GM11168 (cell line): Measurements from ENCODE around the gene TRPV2.
"Not testable (repeated sequence)": the region's sequence is repeated elsewhere in the genome, so short reads cannot be mapped to it uniquely, and the experiment has no call there.

Experiments
- in situ Hi-C: fragments of 300-500 bp; cut with MboI; formaldehyde crosslinking; loops from one replicate; pipeline ENCODE4 v1.12.0; 2022; ENCODE audit warnings: low sequenced_read_pairs; ENCODE audit not compliant: unreplicated experiment

TRPV2 gene

DNA sequence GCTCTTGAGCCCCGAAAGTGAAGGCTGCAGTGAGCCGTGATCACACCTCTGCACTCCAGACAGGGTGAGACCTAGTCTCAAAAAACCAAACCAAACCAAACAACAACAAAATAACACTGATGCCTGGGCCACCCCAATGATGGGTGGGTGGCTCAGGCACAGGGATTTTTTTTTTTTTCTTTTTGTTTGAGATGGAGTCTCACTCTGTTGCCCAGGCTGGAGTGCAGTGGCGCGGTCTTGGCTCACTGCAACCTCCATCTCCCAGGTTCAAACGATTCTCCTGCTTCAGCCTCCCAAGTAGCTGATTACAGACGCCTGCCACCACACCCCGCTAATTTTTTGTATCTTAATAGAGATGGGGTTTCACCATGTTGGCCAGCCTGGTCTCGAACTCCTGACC, 36.9 kb downstream of the TRPV2 start:
- in situ Hi-C loops = not testable (repeated sequence)

DNA sequence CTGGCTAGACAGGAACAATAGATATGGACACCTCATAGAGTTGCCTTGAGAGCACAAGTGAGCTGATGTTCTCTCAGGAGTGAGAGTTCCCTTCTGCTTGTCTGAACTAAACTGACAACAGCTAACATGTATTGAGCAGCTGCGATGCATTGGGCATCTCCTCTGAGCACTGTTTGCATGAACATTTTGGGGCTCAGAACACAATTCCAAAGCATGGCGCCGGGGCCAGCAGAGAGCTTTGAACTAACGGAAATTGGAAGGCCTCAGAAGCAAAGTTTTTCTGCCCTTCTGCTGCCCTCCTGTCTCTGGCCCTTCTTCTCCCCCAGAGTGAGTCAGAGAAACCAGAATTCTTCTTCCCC, 38.1 kb downstream of the TRPV2 start:
- in situ Hi-C loops = no loop called here

DNA sequence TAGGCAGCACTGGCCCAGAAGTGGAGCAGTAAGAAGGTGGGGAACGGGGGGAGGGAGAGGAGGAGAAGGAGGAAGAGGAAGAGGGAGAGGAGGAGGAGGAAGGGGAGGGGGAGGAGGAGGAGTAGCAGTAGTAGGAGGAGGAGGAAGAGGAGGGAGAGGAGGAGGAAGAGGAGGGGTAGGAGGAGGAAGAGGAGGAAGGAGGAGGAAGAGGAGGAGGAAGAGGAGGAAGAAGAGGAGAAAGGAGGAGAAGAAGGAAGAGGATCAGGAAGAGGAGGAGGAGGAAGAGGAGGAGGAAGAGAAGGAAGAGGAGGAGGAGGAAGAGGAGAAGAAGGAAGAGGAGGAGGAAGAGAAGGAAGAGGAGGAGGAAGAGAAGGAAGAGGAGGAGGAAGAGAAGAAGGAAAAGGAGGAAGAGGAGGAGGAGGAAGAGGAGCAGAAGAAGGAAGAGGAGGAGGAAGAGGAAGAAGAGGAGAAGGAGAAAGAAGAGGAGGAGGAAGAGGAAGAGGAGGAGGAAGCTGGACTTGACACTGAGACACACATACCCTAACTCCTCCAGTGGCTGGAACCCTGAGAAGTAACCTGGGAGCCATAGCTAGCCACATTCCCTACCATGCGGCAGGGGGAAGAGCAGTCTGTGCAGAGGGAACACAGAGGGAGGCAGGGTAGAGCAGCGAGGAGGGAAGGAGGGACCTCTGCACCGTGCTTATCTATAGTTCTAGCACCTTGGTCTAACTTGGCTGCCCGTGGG, 40.8 kb downstream of the TRPV2 start:
- in situ Hi-C loops = no loop called here

DNA sequence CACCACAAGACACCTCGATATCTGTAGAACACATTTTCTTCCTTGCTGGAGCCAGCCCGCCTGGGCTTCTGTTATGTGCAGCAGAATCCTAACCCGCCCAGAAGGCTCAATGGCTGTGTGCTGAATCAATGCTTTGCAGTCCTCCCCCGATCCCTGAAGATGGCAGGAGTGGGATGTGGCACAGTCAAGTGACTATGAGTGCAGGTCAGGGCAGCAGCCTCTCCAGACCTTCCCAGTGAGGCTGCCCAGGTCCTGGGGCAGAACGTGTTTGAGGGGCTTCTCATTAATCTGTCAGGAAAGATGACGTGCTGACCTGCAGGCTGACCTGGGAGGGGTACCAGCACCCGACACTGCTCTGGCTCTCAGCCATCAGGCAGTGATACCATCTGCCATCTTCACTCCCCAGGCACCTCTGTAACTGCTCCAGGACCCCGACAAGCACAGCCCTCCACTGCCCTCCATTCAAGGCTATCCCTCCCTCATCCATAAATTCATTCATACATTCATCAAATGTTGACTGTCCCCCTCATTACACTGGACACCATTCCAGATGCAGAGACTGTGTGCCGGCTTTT, 41.5 kb downstream of the TRPV2 start:
- in situ Hi-C loops = no loop called here

DNA sequence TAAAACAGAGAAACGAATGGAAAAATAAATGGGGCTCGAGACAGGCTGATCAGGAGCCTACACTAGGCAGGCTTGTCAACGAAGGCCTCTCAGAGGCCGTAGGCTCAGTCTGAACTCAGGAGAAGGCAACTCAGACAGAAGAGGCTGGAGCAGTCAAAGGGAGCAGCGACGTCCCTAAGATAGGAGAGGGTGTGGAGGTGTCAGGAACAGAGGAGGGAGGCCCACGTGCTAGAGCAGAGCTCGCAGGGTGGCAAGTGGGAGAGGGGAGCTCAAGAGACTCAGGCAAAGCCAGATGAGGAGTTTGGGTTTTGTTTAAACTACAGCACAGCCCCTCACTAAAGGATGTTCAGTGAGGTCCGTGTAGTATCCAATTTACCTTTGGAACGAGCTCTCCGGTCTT, 43.9 kb downstream of the TRPV2 start:
- in situ Hi-C loops = no loop called here

DNA sequence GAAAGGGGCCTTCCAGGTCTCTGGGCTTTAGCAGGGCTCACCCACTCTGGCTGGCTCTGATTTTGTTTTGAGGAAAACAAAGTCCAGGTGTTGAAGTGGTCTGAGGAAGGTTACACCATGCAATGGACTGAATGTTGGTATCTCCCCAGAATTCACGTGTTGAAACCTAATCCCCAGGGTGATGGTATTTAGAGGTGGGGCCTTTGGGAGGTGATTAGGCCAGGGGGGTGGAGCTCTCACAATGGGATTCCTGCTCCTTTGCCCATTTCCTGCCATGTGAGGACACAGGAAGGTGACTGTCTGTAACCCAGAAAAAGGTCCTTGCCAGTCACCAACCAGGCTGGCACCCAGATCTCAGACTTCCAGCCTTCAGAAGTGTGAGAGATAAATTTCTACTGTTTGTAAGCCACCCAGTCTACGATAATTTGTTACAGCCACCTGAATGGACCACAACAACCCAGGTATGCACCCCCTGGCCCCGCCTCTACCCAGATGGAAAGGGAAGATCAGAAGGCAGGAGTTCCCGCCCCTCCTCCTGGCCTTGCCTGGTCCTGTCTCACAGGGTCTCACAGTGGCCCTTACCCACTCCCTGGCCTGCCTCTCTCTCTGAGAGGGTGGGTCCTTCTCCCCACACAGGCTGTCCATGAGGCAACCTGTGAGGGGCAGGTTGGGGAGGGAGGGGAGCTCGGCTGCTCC, 44.6 kb downstream of the TRPV2 start:
- in situ Hi-C loops = no loop called here

DNA sequence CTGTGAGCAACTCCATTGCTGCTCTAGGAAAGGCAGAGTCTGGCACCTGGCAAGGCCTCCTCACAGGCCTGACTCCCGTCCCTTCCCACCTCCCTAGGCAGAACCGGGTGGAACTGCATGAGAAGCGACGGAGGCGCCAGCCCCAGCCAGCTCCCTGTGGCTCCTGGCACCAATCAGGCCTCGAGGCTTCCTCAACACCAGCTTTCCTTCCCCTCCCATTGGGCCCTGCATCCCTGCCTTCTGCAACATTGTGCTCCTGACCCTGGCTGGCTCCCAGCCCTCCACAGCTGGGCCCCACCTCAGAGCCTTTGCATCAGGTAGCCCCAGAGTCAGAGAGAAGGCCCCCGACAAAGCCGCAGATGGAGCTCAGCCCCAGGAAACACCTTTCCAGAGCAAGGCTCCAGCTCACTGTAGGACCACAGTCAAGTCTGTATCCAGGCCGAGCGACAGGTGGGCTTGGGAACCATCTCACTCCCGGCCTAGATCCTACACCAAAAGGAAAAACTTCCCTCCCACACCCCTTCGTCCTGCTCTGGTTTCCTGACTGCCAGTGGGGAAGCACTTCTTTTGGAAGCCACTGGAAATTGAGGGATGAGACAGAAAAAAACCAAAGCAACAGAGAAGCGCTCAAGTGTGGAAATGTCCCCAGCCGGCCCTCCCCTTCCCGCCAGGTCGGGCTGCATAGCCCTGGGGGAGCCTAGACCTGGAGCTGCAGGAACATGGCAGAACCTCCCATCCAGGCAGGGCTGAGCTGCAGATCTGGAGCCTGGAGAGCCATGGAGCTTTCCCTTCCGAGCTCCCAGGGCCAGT, 45.6 kb downstream of the TRPV2 start:
- in situ Hi-C loops = no loop called here

DNA sequence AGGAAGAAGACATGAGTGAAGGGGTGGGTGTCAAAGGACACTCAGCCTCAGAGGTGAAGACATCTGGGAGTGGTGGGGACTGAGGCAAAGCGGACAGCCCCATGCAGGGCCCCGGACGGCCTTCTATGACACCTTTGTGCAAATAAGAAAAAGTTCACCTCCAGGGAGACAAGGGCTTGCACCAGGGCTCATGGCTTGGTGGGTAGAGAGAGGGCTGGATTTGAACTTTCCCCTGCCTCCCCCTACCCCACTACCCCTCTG, 46.2 kb downstream of the TRPV2 start:
- in situ Hi-C loops = no loop called here

DNA sequence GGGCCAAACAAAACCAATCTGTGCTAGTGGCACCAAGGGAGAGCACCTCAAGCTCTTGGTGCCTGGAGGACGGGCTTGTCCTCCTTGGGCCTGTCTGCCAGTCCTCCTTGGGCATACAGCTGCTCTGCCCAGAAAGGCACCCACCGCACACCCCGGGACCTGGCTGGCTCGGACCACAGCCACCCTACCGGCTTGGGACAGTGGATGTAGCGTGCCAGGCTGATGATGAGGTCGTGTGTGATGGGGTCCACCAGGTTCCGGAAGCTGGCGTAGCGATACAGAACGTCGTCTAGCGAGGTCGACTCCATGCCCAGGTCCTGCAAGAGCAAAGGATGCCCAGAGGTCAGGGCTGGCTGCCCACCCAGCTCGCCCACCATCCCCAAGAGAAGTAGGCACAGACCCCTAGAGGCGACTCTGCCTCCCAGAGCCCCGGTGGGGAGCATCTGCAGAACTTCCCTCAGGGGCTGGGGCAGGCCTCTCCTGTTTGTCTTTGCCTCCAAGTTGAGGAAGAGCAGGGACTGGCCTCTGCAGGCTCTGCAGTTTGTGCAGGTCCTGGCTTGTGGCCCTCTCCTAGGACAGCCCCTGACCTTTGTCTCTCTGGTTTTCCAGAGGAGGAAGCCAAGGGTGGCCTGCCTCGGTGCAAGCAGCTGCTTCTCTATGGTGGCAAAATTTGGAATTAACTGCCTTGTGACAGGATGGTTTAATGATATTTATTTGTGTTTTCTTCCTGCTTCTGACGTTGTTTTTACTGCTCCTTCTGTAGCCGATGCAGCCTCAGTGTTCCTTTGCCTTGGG, 46.9 kb downstream of the TRPV2 start:
- in situ Hi-C loops = no loop called here

DNA sequence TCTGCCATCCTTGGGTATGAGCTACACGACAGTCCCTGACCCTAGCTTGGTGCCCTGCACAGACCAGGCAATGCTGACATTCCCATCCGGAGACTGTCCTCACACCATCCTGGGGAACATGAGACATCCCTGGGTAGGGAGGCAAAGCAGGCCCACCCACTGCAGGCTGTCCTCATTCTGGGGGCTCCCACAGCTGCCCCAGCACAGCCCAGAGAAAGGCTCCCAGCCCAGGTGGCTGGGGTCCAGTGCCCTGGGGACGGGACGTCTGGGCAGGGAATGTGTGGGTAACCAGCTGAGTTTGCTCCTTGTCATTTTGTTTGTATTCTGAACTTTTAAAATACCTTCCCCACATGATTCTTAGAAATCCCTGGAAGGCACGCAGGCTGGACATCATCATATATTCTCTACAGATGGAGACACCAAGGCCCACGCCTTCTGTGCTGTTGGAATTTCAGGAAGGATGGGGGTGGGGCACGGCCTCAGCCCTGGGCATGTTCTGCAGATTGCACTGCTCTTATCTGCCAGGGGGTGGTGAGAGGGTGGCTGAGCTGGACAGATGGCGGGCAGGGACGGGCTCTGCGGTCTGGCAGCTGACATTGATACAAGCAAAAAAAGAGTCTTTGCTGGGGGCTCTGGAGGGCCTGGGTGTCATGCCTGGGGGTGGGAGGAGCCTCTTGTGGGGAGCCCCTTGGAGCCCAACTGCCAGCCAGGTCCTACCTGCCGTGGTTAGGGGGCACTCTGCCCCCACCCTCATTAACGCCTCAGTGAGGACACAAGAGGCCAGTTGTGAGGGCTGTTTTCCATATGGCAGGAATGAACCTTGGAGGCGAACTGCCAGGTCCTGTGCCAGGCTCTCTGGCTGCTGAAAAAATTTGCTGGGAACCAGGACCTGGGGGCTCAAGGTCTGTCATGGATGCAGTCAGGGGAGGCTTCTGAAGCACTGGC, 48.3 kb downstream of the TRPV2 start:
- in situ Hi-C loops = no loop called here

DNA sequence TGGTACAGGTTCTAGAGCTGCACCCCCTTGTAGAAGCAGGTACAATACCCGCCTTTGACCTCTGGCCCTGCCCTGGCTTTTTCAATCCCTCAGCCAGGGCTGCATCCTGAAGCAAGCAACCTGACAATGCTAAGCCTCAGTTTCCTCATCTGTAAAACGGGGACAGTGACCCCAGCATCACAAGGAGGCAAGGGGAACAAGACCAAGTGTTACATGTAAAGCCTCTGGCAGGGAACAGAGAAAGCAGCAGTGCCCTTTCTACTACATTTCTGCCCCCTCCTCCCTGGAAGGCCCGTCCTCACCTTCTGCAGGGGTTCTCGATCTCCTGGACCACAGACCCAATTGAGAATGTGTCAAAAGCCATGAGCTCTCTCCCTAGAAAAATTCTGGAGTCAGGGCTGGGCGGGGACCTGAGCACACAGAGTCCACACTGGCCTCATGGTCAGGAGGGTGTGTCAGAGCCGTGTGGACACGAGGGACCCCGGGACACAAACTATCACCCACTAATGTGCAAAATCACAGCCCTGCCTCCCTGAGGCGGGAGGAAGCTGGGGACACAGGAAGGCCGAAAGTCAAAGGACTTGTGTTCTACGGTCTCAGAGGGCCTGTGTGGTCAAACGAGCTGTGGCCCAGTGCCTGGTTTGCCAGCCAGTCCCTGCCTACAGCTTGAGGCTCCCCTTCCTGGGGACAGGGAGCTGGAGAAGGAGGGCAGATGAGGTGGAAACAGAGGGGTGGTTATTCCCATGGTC, 49.1 kb downstream of the TRPV2 start:
- in situ Hi-C loops = no loop called here

DNA sequence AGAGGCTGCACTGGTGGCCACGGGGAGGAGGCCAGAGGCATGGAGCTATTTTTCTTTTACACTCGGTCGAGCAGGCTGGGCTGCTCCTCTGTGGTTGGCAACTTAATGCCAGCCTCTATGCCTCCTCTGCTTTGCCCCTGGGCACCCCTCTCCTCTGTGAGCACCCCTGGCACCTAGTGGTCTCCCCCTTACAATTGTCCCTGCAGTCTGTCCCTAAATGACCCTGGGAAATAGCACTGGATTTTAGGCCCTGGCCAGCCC, 49.6 kb downstream of the TRPV2 start:
- in situ Hi-C loops = no loop called here

DNA sequence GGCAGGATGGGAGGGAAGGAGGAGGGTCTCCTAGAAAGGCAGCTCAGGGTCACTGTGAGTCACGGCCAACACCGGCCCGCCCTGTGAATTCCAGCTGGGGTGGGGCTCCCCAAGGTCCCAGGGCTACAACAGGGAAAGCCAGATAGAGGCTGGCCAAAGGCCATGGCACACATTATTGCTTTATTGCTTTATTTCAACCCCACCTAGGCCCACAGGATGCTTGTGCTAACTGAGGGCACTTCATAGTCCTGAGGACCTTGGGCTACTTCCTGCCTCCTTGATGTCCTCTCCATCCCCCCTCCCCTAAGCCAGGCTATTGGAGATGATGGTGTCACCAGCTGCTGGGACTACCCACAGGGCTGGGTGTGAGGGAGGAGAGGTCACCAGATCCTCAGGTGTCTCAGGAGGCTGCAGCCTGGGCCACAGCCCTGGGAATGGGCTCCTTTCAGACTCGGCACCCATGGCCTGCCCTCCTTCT, 50.5 kb downstream of the TRPV2 start:
- in situ Hi-C loops = no loop called here

DNA sequence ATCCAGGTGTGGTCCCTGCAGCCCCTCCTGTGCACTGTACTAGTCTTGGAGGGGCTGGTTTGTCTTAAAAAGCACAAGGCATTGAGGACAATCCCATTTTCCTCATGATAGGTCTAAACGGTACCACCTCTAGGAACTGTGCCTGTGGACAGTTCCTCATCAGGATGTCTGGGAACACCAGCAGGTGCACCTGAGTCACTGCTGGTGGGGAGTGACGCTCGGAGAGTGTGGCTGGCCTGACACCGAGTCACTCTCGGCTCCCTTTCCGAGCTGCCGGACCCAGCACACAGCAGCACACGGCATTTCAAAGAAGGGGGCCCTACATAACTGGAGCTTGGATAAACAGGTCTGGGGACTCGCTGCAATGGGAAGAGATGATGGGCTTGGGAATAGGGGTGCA, 51.0 kb downstream of the TRPV2 start:
- in situ Hi-C loops = no loop called here

DNA sequence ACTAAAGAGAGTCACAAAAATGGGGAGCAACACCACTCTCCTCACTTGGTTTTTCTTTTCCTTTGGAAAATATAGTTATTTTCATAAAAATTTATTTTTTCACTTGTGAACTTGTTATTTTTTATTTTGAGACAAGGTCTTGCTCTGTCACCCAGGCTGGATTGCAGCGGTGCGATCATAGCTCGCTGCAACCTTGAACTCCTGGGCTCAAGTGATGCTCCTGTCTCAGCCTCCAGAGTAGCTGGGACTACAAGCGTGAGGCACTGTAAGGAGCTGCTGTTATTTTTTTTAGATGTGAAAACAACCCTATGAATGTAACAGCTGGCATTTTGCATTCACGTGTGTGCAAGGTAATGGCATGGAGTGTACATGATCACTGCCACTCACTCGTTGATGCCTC, 51.7 kb downstream of the TRPV2 start:
- in situ Hi-C loops = no loop called here

DNA sequence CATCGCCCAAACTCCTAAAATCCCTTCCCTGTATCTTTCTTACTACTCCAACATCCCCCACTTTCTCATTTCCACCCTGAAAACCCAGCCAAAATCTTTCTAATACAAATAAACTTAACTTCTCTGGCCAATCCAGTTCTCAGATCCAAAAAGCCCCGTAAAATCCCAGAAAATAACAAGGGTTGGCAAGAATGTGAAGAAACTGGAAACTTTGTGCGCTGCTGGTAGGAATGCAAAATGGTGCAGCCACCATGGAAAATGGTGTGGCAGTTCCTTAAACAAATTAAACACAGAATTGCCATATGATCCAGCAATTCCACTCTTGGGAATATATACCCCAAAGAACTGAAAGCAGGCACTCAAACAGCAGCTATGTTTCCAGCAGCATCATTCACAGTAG, 52.5 kb downstream of the TRPV2 start:
- in situ Hi-C loops = no loop called here

DNA sequence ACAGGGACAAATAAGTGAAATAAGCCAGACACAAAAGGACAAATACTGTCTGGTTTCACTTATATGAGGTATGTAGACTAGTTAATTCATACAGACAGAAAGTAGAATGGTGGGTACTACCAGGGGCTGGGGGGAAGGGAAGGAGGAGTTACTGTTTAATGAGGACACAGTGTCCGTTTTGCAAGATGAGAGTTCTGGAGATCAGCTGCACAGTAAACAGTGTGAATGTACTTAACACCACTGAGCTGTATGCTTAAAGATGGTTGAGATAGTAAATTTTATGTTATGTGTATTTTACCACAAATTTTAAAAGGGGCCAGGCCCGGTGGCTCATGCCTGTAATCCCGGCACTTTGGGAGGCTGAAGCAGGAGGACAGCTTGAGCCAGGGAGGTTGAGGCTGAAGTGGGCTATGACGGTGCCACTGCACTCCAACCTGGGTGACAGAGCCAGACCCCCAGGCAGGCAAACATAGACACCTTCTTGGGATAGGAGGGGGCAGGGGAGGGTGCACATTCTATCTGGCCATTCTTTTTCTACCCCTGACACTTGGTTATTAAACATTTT, 53.1 kb downstream of the TRPV2 start:
- in situ Hi-C loops = no loop called here

DNA sequence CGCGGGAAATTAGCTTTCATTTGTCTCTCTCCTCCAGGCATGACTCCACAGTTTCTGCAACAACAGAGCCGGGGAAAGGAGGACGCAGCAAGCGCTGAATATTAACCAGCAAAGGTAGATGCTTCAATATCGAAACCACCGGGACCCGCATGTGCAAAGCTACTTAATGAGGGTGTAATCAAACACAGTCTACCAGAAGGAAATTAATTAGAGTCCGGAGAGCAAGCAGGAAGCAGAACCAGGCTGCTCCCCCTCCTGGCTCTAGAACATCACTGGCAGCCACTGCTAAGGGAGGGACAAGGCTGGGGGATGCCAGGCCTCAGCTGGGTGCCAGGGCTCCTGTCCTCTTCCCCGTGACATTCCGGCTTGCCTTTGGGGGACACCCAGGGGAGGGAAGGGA, 54.9 kb downstream of the TRPV2 start:
- in situ Hi-C loops = no loop called here

DNA sequence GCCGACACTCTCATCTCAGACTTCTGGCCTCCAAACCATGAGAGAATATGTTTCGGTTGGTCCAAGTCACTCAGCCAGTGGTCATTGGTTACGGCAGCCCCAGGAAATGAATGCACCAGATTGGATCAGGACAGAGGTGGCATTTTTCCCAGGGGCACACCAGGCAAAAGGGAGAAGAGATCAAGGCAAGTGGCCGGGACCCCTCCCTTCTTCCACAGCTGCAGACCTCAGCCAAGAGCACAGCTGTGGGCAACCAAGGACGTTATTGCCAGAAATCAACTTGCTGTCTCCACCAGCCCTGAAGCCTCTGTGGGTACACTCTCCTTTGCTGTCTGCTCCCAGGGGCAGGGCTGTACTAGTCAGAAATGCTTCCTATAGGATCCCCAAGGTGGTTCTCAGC, 55.9 kb downstream of the TRPV2 start:
- in situ Hi-C loops = no loop called here
